Measurements from ENCODE around the gene ADGRA3. TPM values are rescaled to one million over a fixed set of nuclear protein-coding genes. Genes with fewer than 3 reads are reported as not detected.

ADGRA3 gene
- total RNA-seq, 6 donors from 2014 or later, result 9.2 to 32.7 (median 17.2) TPM

DNA sequence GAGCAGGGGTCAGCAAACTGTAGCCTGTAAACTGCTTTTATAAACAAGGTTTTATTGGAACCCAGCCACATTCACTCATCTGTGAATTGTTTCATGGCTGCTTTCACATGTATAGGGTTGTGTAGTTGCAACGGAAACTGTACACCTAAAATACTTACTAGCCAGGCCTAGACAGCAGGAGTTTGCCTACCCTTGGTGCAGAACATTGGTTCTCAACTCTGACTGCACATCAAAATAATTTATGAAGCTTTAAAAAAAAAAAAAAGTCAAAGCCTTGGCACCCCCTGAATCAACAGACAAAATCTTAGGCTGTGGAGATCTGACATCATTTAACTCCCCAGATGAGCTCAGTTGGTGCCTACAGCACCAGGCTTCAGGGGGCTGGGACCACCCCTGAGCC, 27.8 kb downstream of the ADGRA3 start:
- WGBS, 2 donors, result 89 to 94% methylated on average over 1 of the region's 1 CpG
- DNase-seq (no peak), ATAC-seq (ENCODE audit: low FRiP score in 2 of 2) (no peak)
- Histone ChIP-seq H3K27me3 (no peaks in the 10 kb centered on the region), H3K4me3 (no peak overlapping the region), H3K4me1 (peaks cover 0 to 5% (median 2%) of the 10 kb centered on the region in 4 donors), H3K27ac (no peak overlapping the region), H3K36me3 (no peaks in the 10 kb centered on the region), H3K9me3 (no peaks in the 10 kb centered on the region)
- TF ChIP-seq POLR2A (IDR thresholded peaks at IDR 0.05), result no peak
- TF ChIP-seq, protein P1, sequence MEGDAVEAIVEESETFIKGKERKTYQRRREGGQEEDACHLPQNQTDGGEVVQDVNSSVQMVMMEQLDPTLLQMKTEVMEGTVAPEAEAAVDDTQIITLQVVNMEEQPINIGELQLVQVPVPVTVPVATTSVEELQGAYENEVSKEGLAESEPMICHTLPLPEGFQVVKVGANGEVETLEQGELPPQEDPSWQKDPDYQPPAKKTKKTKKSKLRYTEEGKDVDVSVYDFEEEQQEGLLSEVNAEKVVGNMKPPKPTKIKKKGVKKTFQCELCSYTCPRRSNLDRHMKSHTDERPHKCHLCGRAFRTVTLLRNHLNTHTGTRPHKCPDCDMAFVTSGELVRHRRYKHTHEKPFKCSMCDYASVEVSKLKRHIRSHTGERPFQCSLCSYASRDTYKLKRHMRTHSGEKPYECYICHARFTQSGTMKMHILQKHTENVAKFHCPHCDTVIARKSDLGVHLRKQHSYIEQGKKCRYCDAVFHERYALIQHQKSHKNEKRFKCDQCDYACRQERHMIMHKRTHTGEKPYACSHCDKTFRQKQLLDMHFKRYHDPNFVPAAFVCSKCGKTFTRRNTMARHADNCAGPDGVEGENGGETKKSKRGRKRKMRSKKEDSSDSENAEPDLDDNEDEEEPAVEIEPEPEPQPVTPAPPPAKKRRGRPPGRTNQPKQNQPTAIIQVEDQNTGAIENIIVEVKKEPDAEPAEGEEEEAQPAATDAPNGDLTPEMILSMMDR (IDR thresholded peaks at IDR 0.05), result no peak
- no peak for TF ChIP-seq POLR2AphosphoS5 (IDR thresholded peaks at IDR 0.05)
- no peak for TF ChIP-seq EP300 (IDR thresholded peaks at IDR 0.05)

GRCh38 chr4:22487328-22487727, 28.5 kb downstream of the ADGRA3 start:
- no peaks in the 10 kb centered on the region for H3K27me3 ChIP-seq
- H3K36me3 ChIP-seq, result no peaks in the 10 kb centered on the region
- H3K9me3 ChIP-seq, result no peaks in the 10 kb centered on the region
- no peak overlapping the region for H3K27ac ChIP-seq
- 85 to 95% methylated on average over 5 of the region's 5 CpGs for WGBS, 2 donors
- ATAC-seq (ENCODE audit: low FRiP score in 2 of 2) (no peak), DNase-seq (no peak)
- TF ChIP-seq POLR2AphosphoS5 (IDR thresholded peaks at IDR 0.05), result no peak
- TF ChIP-seq, protein P1 (IDR thresholded peaks at IDR 0.05), result no peak
- no peak for TF ChIP-seq EP300 (IDR thresholded peaks at IDR 0.05)
- no peak for TF ChIP-seq POLR2A (IDR thresholded peaks at IDR 0.05)
- peaks cover 0 to 5% (median 2%) of the 10 kb centered on the region in 4 donors for H3K4me1 ChIP-seq
- H3K4me3 ChIP-seq, result no peak overlapping the region

DNA sequence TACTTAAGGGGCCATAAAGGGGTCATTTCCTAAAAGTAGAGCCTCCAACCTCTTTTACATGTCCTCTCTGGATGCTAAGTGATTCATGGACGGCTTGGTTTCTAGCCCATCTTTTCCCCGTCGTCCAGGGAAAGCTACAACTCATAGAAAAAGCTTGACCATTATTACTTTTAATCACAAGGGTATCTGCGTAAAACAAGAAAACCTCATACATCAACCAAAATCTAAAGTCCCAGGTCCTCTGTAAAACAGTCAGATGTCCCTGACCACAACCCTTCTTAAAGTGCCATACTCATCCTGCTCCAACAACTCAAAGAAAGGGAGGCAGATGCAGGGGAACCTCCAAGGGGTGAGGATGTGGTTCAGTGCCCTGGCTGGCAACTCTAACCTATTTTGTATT, 29.6 kb downstream of the ADGRA3 start:
- no peaks in the 10 kb centered on the region for H3K9me3 ChIP-seq
- no peak for ATAC-seq (ENCODE audit: low FRiP score in 2 of 2)
- no peaks in the 10 kb centered on the region for H3K36me3 ChIP-seq
- 69 to 73% methylated on average over 4 of the region's 4 CpGs for WGBS, 2 donors
- no peak overlapping the region for H3K4me3 ChIP-seq
- peaks cover 0 to 5% (median 2%) of the 10 kb centered on the region in 4 donors for H3K4me1 ChIP-seq
- no peaks in the 10 kb centered on the region for H3K27me3 ChIP-seq
- no peak overlapping the region for H3K27ac ChIP-seq
- DNase-seq, result no peak
- TF ChIP-seq POLR2A (IDR thresholded peaks at IDR 0.05) (no peak), POLR2AphosphoS5 (IDR thresholded peaks at IDR 0.05) (no peak), EP300 (IDR thresholded peaks at IDR 0.05) (no peak)
- TF ChIP-seq, protein P1 (IDR thresholded peaks at IDR 0.05), result no peak

- ATAC-seq (ENCODE audit: low FRiP score in 2 of 2), result peak in 1 of 2 donors; percentile 71
- no peak overlapping the region for H3K27ac ChIP-seq
- peaks cover 0 to 5% (median 2%) of the 10 kb centered on the region in 4 donors for H3K4me1 ChIP-seq
- no peak overlapping the region for H3K4me3 ChIP-seq
- H3K36me3 ChIP-seq, result no peaks in the 10 kb centered on the region
- H3K27me3 ChIP-seq, result no peaks in the 10 kb centered on the region
- TF ChIP-seq, protein P1 (IDR thresholded peaks at IDR 0.05), result no peak
- TF ChIP-seq EP300 (IDR thresholded peaks at IDR 0.05), result no peak
- TF ChIP-seq POLR2AphosphoS5 (IDR thresholded peaks at IDR 0.05), result no peak
- TF ChIP-seq POLR2A (IDR thresholded peaks at IDR 0.05), result no peak
- 61 to 63% methylated on average over 4 of the region's 4 CpGs for WGBS, 2 donors
- no peak for DNase-seq
- no peaks in the 10 kb centered on the region for H3K9me3 ChIP-seq
Measured at GRCh38 chr4:22485737-22486136, 30.1 kb downstream of the ADGRA3 start.

GRCh38 chr4:22483551-22483981, 32.3 kb downstream of the ADGRA3 start:
- H3K27me3 ChIP-seq, result no peaks in the 10 kb centered on the region
- H3K36me3 ChIP-seq, result no peaks in the 10 kb centered on the region
- 31 to 43% methylated on average over 1 of the region's 1 CpG for WGBS, 2 donors
- no peak overlapping the region for H3K4me3 ChIP-seq
- no peaks in the 10 kb centered on the region for H3K9me3 ChIP-seq
- no peak overlapping the region for H3K27ac ChIP-seq
- no peak for TF ChIP-seq EP300 (IDR thresholded peaks at IDR 0.05)
- TF ChIP-seq POLR2AphosphoS5 (IDR thresholded peaks at IDR 0.05), result no peak
- TF ChIP-seq POLR2A (IDR thresholded peaks at IDR 0.05), result no peak
- TF ChIP-seq, protein P1 (IDR thresholded peaks at IDR 0.05), result no peak
- peaks cover 0 to 5% (median 2%) of the 10 kb centered on the region in 4 donors for H3K4me1 ChIP-seq
- DNase-seq (no peak), ATAC-seq (ENCODE audit: low FRiP score in 2 of 2) (no peak)

All from upper lobe of left lung (tissue), 6 donors.